GM23248 (cell line): ENCODE measurements around the gene MPZL3. TPM values are rescaled to one million over a fixed set of nuclear protein-coding genes. Genes with fewer than 3 reads are reported as not detected.

Experiments
- DNase-seq: peaks from one replicate; pipeline ENCODE4 v3.0.0-alpha.2; 2015
- H2AFZ ChIP-seq: fragments of 200-600 bp; sonication (generic); 2 replicates; pipeline ENCODE4 v1.6.1; 2016; ENCODE audit warnings: antibody characterized with exemption
- H3F3A ChIP-seq: fragments of 200-600 bp; sonication (generic); 2 replicates; pipeline ENCODE4 v1.6.1; 2016; ENCODE audit warnings: mild to moderate bottlenecking, antibody characterized with exemption, mixed run types; ENCODE audit not compliant: insufficient read depth
- H3K27ac ChIP-seq: fragments of 200-600 bp; sonication (generic); 2 replicates; pipeline ENCODE4 v1.5.1; 2016; ENCODE audit warnings: mild to moderate bottlenecking
- H3K27me3 ChIP-seq: fragments of 200-600 bp; sonication (generic); replicated peaks from 2 replicates; pipeline ENCODE4 v1.6.1; 2016; ENCODE audit warnings: mild to moderate bottlenecking; ENCODE audit not compliant: insufficient read depth
- H3K36me3 ChIP-seq: fragments of 200-600 bp; sonication (generic); 2 replicates; pipeline ENCODE4 v1.6.1; 2016; ENCODE audit warnings: low read depth, mild to moderate bottlenecking
- H3K4me1 ChIP-seq: fragments of 200-600 bp; sonication (generic); 2 replicates; pipeline ENCODE4 v1.6.1; 2016; ENCODE audit warnings: mild to moderate bottlenecking; ENCODE audit not compliant: insufficient read depth
- H3K4me2 ChIP-seq: fragments of 200-600 bp; sonication (generic); one replicate; pipeline ENCODE4 v1.6.1; 2016; ENCODE audit warnings: mild to moderate bottlenecking; ENCODE audit not compliant: unreplicated experiment
- H3K4me3 ChIP-seq: fragments of 200-600 bp; sonication (generic); 2 replicates; pipeline ENCODE4 v1.5.1; 2016; ENCODE audit warnings: mild to moderate bottlenecking
- H3K79me2 ChIP-seq: fragments of 200-600 bp; sonication (generic); 2 replicates; pipeline ENCODE4 v1.6.1; 2016; ENCODE audit warnings: mild to moderate bottlenecking; ENCODE audit not compliant: insufficient read depth
- H3K9ac ChIP-seq: fragments of 200-600 bp; sonication (generic); 2 replicates; pipeline ENCODE4 v1.6.1; 2016; ENCODE audit warnings: mild to moderate bottlenecking
- H3K9me2 ChIP-seq: fragments of 200-600 bp; sonication (generic); 2 replicates; pipeline ENCODE4 v1.6.1; 2016; ENCODE audit warnings: mixed run types, mild to moderate bottlenecking, moderate library complexity; ENCODE audit not compliant: insufficient read depth
- H3K9me3 ChIP-seq: fragments of 200-600 bp; sonication (generic); one replicate; pipeline ENCODE4 v1.6.1; 2017; ENCODE audit warnings: low read depth
- H4K20me1 ChIP-seq: fragments of 200-600 bp; sonication (generic); 2 replicates; pipeline ENCODE4 v1.6.0; 2016; ENCODE audit not compliant: insufficient read depth
- EZH2 ChIP-seq: fragments of 200-600 bp; sonication (generic); IDR thresholded peaks from 2 replicates; pipeline ENCODE4 v1.6.1; 2018; ENCODE audit warnings: antibody characterized with exemption, mild to moderate bottlenecking; ENCODE audit not compliant: insufficient read depth, poor library complexity, severe bottlenecking
- EZH2phosphoT487 ChIP-seq: fragments of 200-600 bp; sonication (generic); IDR thresholded peaks from 2 replicates; pipeline ENCODE4 v1.6.1; 2018; ENCODE audit warnings: antibody characterized with exemption, moderate library complexity, mild to moderate bottlenecking, low read depth; ENCODE audit not compliant: insufficient read depth
- WGBS, 2 experiments: methylation state at CpG; one replicate each; pipeline ENCODE4 v1.1.6; 2015 to 2017; ENCODE audit warnings: low lambda C conversion rate in 2 of 2, low coverage in 1 of 2; ENCODE audit errors: missing lambda C conversion rate in 2 of 2; 5-methylcytosine and 5-hydroxymethylcytosine counted together
- in situ Hi-C: fragments of 300-500 bp; cut with MboI; formaldehyde crosslinking; loops from 2 replicates; pipeline ENCODE4 v1.15.0; 2020
- polyA plus RNA-seq: library from polyadenylated mRNA; unstranded; fragments of >200 nt; fragmentation: Nextera tagmentation; extraction: Ambion mirVana; gene quantifications from 2 replicates; pipeline ENCODE4 v1.2.1, GENCODE V29; 2016
- total RNA-seq: library from RNA; depleted of rRNA; stranded (reverse); fragments of >200 nt; shearing (Covaris generic); gene quantifications from 2 replicates; pipeline ENCODE4 v1.2.3, GENCODE V29; 2014

MPZL3 gene
- total and polyA plus RNA-seq, 2 experiments from 2014 or later = 0.78 to 1.3 TPM

DNA sequence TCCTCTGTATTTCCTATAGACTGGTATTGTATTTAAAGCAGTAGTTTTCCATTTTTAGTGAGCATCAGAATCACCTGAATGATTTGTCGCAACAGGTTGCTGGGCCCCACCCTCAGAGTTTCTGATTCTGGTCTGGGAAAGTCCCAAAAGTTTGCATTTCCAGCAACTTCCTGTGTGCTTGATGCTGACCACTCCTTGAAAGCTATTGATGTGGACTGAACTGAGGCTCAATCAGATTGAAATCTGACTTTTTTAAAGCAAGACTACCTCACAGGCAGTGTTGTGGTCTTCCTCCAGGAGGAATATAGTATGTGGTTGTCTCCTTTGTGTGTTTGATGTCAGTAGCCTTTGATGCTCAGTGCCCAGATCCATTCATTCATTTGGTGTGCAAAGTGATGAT lies 29.1 kb upstream of the MPZL3 start:
- Histone ChIP-seq H3K4me2 (no peak overlapping the region), H3K9me2 (no peaks in the 10 kb centered on the region), H2AFZ (no peak overlapping the region), H3F3A (no peaks in the 10 kb centered on the region), H3K27me3 (peaks cover 7% of the 10 kb centered on the region; the same call in 1 of the 2 replicates), H3K27ac (no peak overlapping the region), H3K4me3 (no peak overlapping the region), H3K36me3 (no peaks in the 10 kb centered on the region), H3K4me1 (no peaks in the 10 kb centered on the region), H3K9ac (no peak overlapping the region), H3K79me2 (no peaks in the 10 kb centered on the region), H3K9me3 (no peaks in the 10 kb centered on the region), H4K20me1 (no peaks in the 10 kb centered on the region)
- TF ChIP-seq EZH2 = no peak
- no peak for TF ChIP-seq EZH2phosphoT487
- in situ Hi-C loops = no loop called here
- 79 to 88% methylated on average over 1 of the region's 1 CpG for WGBS, 2 experiments
- DNase-seq = no peak

DNA sequence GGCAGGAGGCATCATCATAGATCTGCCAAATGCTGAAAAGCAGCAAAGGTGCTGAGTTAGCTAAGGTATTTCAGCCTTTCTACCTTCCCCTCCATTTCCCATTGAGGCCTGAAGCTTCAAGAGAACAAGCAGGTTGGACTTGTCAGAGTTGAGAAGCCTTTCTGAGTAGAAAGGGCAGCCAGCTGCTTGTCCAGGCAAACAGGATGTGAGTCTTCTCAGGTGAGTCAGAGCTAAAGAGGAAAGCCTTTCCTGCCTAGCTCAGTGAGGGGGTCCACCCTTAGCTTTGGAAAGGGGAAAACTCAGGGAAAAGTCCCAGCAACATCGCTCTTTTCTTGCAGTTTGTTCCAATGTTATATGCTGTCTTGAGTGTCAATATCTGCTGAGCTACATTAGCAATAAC lies 25.1 kb upstream of the MPZL3 start:
- WGBS, 2 experiments = 92 to 100% methylated on average over 1 of the region's 1 CpG
- Histone ChIP-seq H3K9me2 (no peaks in the 10 kb centered on the region), H3K4me1 (no peaks in the 10 kb centered on the region), H4K20me1 (no peaks in the 10 kb centered on the region), H3K36me3 (no peaks in the 10 kb centered on the region), H3K79me2 (no peaks in the 10 kb centered on the region), H3K9me3 (no peaks in the 10 kb centered on the region), H3K4me2 (no peak overlapping the region), H3K27me3 (peaks cover 6% of the 10 kb centered on the region; the same call in 1 of the 2 replicates), H3K27ac (no peak overlapping the region), H2AFZ (no peak overlapping the region), H3K9ac (no peak overlapping the region), H3K4me3 (no peak overlapping the region), H3F3A (no peaks in the 10 kb centered on the region)
- DNase-seq = peak; percentile 36
- TF ChIP-seq EZH2phosphoT487 (no peak), EZH2 (no peak)
- in situ Hi-C loops = no loop called here

DNA sequence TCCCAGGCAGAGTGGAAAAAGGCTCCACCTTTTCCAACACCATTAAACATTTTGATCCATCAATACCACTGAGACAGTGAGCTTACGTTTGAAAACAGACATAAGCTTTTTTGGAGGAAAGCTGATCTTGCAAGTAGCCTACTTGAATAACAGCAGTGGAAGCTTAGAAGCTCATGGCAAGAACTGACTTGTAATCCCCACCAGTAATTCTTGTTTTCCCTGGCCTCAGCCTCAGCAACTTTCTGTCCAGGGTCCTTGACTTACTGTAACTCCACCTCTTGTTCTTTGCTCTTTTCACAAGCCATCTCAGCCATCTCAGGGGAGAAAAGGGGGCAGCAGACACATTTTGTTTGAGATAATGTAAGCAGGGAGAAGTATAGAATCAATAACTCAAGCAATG lies 24.3 kb upstream of the MPZL3 start:
- Histone ChIP-seq H2AFZ (no peak overlapping the region), H3K27ac (no peak overlapping the region), H3K9ac (no peak overlapping the region), H3K4me1 (no peaks in the 10 kb centered on the region), H3K4me2 (no peak overlapping the region), H3K79me2 (no peaks in the 10 kb centered on the region), H3F3A (no peaks in the 10 kb centered on the region), H3K9me2 (no peaks in the 10 kb centered on the region), H3K27me3 (peaks cover 9% of the 10 kb centered on the region; the same call in 1 of the 2 replicates), H3K9me3 (no peaks in the 10 kb centered on the region), H3K36me3 (no peaks in the 10 kb centered on the region), H4K20me1 (no peaks in the 10 kb centered on the region), H3K4me3 (no peak overlapping the region)
- TF ChIP-seq EZH2 (no peak), EZH2phosphoT487 (no peak)
- DNase-seq = no peak
- WGBS, 2 experiments = 17 to 47% methylated on average over 1 of the region's 1 CpG
- in situ Hi-C loops = no loop called here

DNA sequence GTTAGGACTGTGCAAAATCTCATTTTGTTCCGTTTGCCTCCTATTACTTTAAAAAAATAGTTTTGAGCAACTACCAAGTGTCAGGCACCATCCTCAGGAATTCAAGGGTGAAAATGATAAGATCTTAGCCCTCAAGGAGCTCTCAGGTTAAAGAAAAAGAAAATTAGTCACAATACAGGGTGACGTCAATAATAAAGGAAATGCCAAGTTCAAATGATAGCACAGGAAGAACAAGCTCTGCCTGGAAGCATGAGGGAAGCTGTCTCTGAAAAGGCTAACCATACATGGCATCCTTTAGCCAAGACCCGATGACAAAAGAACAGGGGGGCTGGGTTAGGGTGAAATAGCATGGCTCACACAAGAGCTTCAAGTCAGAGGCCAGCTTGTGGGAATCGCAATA lies 23.0 kb upstream of the MPZL3 start:
- peaks cover 11% of the 10 kb centered on the region; the same call in 1 of the 2 replicates for H3K27me3 ChIP-seq
- H3K9me2 ChIP-seq = no peaks in the 10 kb centered on the region
- H3K9me3 ChIP-seq = no peaks in the 10 kb centered on the region
- H3K27ac ChIP-seq = no peak overlapping the region
- no peaks in the 10 kb centered on the region for H3F3A ChIP-seq
- no peak for DNase-seq
- TF ChIP-seq EZH2phosphoT487 = no peak
- no peak for TF ChIP-seq EZH2
- H3K36me3 ChIP-seq = no peaks in the 10 kb centered on the region
- H3K79me2 ChIP-seq = no peaks in the 10 kb centered on the region
- H2AFZ ChIP-seq = no peak overlapping the region
- H4K20me1 ChIP-seq = no peaks in the 10 kb centered on the region
- H3K4me1 ChIP-seq = no peaks in the 10 kb centered on the region
- H3K4me2 ChIP-seq = no peak overlapping the region
- no peak overlapping the region for H3K4me3 ChIP-seq
- 27 to 28% methylated on average over 4 of the region's 4 CpGs for WGBS, 2 experiments
- in situ Hi-C loops = no loop called here
- H3K9ac ChIP-seq = no peak overlapping the region

DNA sequence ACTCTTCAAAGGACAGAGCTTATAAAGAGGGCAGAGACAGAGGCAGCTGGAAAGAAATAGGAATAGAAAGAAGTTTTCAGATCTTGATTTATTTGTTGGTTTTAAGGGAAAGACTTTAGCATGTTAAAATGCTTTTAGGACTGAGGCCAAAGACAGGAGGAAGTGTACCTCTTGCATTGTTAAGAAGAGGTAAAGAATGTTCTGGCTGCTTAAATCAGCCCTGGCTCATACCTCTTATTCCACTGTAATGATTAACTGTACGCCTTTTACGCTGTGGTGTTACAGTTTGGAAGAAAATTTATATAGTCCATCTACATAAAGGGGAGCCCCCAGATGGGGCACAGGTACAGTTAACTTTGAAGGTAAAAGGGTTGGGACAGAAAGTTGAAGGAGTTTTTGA lies 22.0 kb upstream of the MPZL3 start:
- Histone ChIP-seq H3K9me3 (no peaks in the 10 kb centered on the region), H2AFZ (no peak overlapping the region), H4K20me1 (no peaks in the 10 kb centered on the region), H3K4me2 (no peak overlapping the region), H3K4me1 (no peaks in the 10 kb centered on the region), H3K79me2 (no peaks in the 10 kb centered on the region), H3K9me2 (no peaks in the 10 kb centered on the region), H3K4me3 (no peak overlapping the region), H3F3A (no peaks in the 10 kb centered on the region), H3K9ac (no peak overlapping the region), H3K36me3 (no peaks in the 10 kb centered on the region), H3K27ac (no peak overlapping the region), H3K27me3 (peaks cover 11% of the 10 kb centered on the region; the same call in 1 of the 2 replicates)
- 91 to 96% methylated on average over 2 of the region's 2 CpGs for WGBS, 2 experiments
- TF ChIP-seq EZH2 = no peak
- no peak for TF ChIP-seq EZH2phosphoT487
- in situ Hi-C loops = no loop called here
- DNase-seq = no peak
